Measurements from ENCODE around the gene DNMT1. TPM values are rescaled to one million over a fixed set of nuclear protein-coding genes. Genes with fewer than 3 reads are reported as not detected.

Gene DNMT1
- total RNA-seq, 2 donors from 2014 or later, result 31.6 to 48.7 TPM

DNA sequence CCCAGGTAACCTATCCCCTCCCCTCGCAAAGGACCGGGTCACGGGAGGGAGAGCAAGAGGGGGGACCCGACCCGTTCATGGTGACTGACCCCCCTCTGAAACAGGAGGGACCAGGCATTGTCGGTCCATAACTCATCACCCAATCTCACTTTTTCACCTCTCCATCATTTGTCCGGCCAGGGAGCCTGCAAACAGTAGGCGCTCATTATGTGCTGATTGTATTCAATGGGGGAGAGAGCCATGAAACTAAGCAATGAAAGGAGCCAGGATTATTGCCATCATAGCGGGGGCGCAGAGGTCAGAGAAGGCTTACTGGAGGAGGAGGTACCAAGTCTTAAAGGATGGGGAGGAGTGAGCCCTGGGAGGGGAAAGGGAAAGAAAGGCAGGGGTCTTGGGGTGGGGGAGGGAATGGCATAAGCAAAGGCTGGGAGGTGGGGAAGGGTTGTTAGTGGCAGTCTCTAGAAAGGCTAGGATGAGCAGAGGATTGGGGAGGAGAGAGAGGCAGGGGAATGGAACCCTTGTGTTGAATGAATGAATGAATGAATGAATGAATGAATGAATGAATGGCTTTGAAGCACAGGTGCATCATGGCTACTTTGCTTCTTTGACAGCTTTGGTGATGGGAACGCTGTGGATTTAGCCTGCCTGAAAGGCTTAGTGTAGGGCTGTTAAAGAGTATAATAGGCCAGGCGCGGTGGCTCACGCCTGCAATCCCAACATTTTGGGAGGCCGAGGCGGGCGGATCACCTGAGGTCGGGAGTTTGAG, 107.3 kb downstream of the DNMT1 start:
- intact Hi-C loops (cut with DNase I, micrococcal nuclease), result no loop called here
- DNase-seq (no peak), ATAC-seq (no peak)

DNA sequence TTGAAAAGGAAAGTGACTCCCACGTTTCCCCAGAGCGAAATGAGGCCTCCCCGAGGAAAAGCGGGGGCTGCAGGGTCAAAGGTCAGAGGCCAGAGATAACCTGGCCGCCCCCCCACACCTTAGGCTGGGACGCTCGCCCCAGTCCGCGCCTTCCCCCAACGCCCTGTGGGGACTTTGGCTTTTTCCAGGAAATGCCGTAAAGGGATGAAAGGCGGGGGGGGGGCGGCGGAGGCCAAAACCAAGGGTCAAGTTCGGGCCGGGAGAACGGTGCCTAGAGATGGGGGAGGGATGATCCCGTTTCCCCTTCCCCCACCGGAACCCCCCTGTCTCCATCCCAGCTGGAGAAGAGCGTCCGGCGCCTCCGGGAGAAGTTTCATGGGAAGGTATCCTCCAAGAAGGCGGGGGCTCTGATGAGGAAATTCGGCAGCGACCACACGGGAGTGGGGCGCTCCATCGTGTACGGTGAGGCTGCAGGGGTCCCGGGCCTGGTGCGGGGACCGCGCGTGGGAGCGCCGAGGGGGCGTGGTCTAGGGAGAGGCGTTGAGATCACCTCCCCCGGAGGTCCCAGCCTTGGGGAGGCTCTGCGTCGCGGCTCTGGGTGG, 108.1 kb downstream of the DNMT1 start:
- intact Hi-C loops (cut with DNase I, micrococcal nuclease), result no loop called here
- peak in 1 of 2 donors; percentile 48 for DNase-seq
- peak; percentile 31 for ATAC-seq

DNA sequence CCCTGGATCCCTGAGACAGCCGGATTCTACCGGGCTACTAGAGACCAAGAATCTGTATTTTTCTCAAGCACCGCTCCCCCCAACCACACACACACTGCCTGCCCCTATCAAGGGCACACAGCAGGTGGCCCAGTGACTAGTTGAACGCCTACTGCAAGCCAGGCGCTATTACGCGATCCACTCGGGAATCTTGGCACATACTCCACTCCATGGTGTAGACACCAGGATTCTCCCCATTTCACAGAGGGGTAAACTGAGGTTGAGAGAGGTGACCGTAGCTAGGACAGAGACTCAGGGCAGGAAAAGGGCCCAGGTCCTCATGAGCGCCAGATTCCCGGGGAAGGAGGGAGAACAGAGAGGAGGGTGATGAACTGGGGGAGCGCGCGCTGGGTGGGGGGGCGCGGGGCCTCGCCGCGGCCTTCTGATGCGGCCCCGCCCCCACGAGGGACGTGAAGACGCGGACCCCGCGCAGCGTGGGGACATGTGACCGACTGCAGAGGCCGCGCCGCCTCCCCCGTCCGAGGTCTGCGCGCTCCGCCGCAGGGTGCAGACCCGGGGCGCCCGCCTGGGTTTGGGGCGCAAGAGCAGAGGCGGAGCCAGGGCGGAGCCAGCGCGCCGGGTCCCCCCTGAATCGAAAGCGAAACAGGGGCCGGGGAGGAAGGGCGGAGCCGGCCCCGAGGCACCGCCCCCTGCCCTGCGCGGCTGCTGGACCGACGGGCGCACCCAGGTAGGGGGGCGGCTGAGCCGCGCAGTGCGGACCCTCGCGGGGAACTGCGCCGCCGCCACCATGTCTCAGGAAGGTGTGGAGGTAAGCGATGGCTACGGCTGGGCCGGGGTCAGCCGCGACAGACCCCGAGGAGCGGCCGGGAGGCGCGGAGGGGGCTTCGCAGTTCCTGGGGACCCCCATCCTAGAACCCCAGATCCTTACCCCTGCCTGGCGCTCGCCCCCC, 108.8 kb downstream of the DNMT1 start, which contains the start of gene SHFL:
TSS of gene SHFL (plus strand) at position 677 of the 950 bp plus-strand sequence. CDS start at position 788, 111 bp downstream.
- ATAC-seq (peak; percentile 98), DNase-seq (peak; percentile 80 to 86)
- intact Hi-C loops (cut with DNase I, micrococcal nuclease), result no loop called here

DNA sequence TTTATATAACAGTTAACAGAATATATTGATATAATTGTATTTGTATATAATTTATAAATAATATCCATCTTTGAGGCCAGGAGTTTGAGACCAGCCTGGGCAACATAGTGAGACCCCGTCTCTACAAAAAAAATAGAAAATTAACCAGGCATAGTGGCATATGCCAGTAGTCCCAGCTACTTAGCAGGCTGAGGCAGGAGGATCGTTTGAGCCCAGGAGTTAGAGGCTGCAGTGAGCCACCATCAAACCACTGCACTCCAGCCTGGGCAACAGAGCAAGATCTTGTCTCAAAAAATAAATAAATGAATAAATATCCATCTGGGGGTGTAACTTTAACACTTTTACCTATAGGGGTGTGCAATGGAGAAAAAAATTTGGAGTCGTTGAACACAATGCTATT, 110.0 kb downstream of the DNMT1 start:
- no peak for DNase-seq
- intact Hi-C loops (cut with DNase I, micrococcal nuclease), result no loop called here
- no peak for ATAC-seq

DNA sequence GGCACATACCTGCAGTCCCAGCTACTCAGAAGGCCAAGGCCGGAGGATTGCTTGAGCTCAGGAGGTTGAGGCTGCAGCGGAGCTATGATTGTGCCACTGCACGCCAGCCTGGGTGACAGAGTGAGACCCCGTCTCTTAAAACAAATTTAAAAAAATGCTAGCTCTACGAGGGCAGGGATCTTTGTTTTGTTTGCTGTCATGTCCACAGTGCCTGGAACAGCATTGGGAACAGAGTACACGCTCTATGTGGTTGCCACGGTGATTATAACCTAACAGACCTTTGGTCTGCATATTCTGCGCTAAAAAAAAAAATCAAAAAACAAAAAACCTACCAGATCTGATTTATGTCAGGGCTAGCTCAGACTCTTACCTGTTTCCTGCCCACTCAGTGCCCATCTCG, 110.8 kb downstream of the DNMT1 start:
- intact Hi-C loops (cut with DNase I, micrococcal nuclease), result no loop called here
- ATAC-seq, result no peak
- DNase-seq, result no peak

Small RNA genes lying within 50 kb of the gene (microRNA-seq; reads per million reads assigned to microRNA genes)
- gene MIR4322, result 0 reads per million in 2 donors

Other genes starting within 250 kb of the DNMT1 start
- 1 to 10 TPM; 2.9 to 4.0 TPM for gene COL5A3, start 184.4 kb downstream of the DNMT1 start, total RNA-seq
- gene RDH8, start 181.5 kb downstream of the DNMT1 start, total RNA-seq, result not detected
- 10 to 100 TPM; 18.3 to 27.9 TPM for gene SHFL, start 108.6 kb downstream of the DNMT1 start, total RNA-seq
- under 1 TPM; 0.24 to 0.31 TPM for gene ANGPTL6, start 92.3 kb downstream of the DNMT1 start, total RNA-seq
- gene PPAN, start 88.6 kb downstream of the DNMT1 start, total RNA-seq, result 10 to 100 TPM; 26.4 to 34.0 TPM
- 10 to 100 TPM; 10.1 to 12.9 TPM for gene P2RY11, start 83.3 kb downstream of the DNMT1 start, total RNA-seq
- gene EIF3G, start 75.1 kb downstream of the DNMT1 start, total RNA-seq, result 100 to 1,000 TPM; 137 to 142 TPM
- gene S1PR2, start 36.4 kb upstream of the DNMT1 start, total RNA-seq, result 1 to 10 TPM; 2.3 to 5.2 TPM
- gene MRPL4, start 57.3 kb upstream of the DNMT1 start, total RNA-seq, result 10 to 100 TPM; 43.5 to 61.9 TPM
- gene ICAM1, start 76.2 kb upstream of the DNMT1 start, total RNA-seq, result 1 to 10 TPM; 7.7 to 8.7 TPM
- gene ICAM4, start 92.0 kb upstream of the DNMT1 start, total RNA-seq, result under 1 TPM in 1 of 2 donors, not detected in 1; 0.53 TPM
- 1 to 10 TPM in 1 of 2 donors, under 1 TPM in 1; 0.76 to 1.1 TPM for gene ICAM5, start 95.0 kb upstream of the DNMT1 start, total RNA-seq
- gene ZGLP1, start 114.9 kb upstream of the DNMT1 start, total RNA-seq, result 1 to 10 TPM; 1.6 to 2.8 TPM
- 10 to 100 TPM; 11.2 to 11.8 TPM for gene FDX2, start 121.1 kb upstream of the DNMT1 start, total RNA-seq
- 10 to 100 TPM; 51.0 to 63.7 TPM for gene RAVER1, start 138.6 kb upstream of the DNMT1 start, total RNA-seq
- gene ICAM3, start 144.7 kb upstream of the DNMT1 start, total RNA-seq, result 10 to 100 TPM; 29.8 to 30.6 TPM
- 100 to 1,000 TPM in 1 of 2 donors, 10 to 100 TPM in 1; 91.1 to 104 TPM for gene TYK2, start 185.6 kb upstream of the DNMT1 start, total RNA-seq
- 100 to 1,000 TPM; 129 to 161 TPM for gene CDC37, start 208.6 kb upstream of the DNMT1 start, total RNA-seq
- gene PDE4A, start 225.6 kb upstream of the DNMT1 start, total RNA-seq, result 10 to 100 TPM; 13.8 to 14.3 TPM

Data from left colon (tissue), 2 donors.